Testis (tissue), 2 donors: ENCODE measurements around the gene VASH2.

Experiments
- POLR2A ChIP-seq: fragments of 450-650 bp; IDR thresholded peaks from one replicate; pipeline ENCODE4 v1.6.1; 2017; ENCODE audit warnings: antibody characterized with exemption, mild to moderate bottlenecking, moderate library complexity
- TF ChIP-seq, protein P1 (sequence below), 3 experiments: fragments of 450-650 bp in 2 of 3; fragments of 200-600 bp in 1 of 3; sonication (generic) in 1 of 3; IDR thresholded peaks; one replicate each; pipeline ENCODE4 v1.5.1; 2016 to 2019; ENCODE audit warnings: antibody characterized with exemption in 3 of 3, mild to moderate bottlenecking in 2 of 3, moderate library complexity in 1 of 3

DNA sequence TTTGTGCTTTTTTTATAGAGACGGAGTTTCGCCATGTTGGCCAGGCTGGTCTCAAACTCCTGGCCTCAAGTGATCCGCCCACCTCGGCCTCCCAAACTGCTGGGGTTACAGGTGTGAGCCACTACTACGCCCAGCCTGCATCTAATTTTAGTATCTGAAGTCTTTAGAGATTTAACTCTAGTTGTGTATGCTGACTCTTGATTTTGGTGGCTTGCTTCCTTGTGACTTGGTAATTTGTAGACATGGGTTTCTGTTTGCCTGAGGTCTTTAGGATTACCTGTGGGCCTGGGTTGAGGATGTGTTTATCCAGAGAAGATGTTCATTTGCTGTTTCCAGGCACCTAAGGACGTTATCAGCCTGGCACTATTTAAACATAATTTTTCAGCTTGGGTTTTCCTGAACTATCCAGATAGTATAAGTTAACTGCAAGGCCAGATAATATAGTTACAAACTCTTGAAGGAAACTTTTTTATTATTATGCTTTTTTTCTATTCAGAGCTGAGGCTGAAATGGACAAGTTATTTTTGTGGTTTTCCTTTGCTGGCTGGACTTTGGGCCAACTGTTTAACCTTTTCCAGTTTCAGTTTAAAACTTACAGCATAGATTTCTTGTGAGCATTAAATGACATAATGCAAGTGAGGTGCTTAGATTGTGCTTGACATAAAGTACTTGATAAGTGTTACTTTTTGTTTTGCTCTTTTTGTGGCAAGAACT, 7.5 kb upstream of the VASH2 start:
- TF ChIP-seq, protein P1, sequence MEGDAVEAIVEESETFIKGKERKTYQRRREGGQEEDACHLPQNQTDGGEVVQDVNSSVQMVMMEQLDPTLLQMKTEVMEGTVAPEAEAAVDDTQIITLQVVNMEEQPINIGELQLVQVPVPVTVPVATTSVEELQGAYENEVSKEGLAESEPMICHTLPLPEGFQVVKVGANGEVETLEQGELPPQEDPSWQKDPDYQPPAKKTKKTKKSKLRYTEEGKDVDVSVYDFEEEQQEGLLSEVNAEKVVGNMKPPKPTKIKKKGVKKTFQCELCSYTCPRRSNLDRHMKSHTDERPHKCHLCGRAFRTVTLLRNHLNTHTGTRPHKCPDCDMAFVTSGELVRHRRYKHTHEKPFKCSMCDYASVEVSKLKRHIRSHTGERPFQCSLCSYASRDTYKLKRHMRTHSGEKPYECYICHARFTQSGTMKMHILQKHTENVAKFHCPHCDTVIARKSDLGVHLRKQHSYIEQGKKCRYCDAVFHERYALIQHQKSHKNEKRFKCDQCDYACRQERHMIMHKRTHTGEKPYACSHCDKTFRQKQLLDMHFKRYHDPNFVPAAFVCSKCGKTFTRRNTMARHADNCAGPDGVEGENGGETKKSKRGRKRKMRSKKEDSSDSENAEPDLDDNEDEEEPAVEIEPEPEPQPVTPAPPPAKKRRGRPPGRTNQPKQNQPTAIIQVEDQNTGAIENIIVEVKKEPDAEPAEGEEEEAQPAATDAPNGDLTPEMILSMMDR (IDR thresholded peaks at IDR 0.05) = no peak
- no peak for TF ChIP-seq POLR2A
